ENCODE data around the gene TRMT10B. TPM values are rescaled to one million over a fixed set of nuclear protein-coding genes. Genes with fewer than 3 reads are reported as not detected.
"Not testable (repeated sequence)": the region's sequence is repeated elsewhere in the genome, so short reads cannot be mapped to it uniquely, and the experiment has no call there.

Gene TRMT10B
- total RNA-seq, 1 experiment from 2014 or later = 6.9 TPM

- CTCF ChIA-PET = interaction anchor here (0.6 to 1.0 kb wide), 4 partner anchors 9 to 627 kb away, joined by 3 to 5 read pairs (median 4); partner anchors contain the start of gene EXOSC3
- peak overlapping the region; percentile 88 for H3K4me3 Mint-ChIP-seq (ENCODE audit: unreplicated experiment)
- H3K36me3 Mint-ChIP-seq (ENCODE audit: insufficient read depth, unreplicated experiment) = no peaks in the 10 kb centered on the region
- no peaks in the 10 kb centered on the region for H3K9me3 Mint-ChIP-seq (ENCODE audit: unreplicated experiment)
- H3K27ac Mint-ChIP-seq (ENCODE audit: low read depth, unreplicated experiment) = peak overlapping the region; percentile 50
- intact Hi-C loops (cut with micrococcal nuclease) = loop anchor here (10.0 kb wide), 1 partner anchor 317 kb away; the partner anchor contains the start of gene POLR1E
- no peaks in the 10 kb centered on the region for H3K27me3 Mint-ChIP-seq (ENCODE audit: insufficient read depth, unreplicated experiment)
- POLR2A ChIA-PET = interaction anchor here (0.7 to 7.1 kb wide), 13 partner anchors 10 to 338 kb away, joined by 3 to 121 read pairs (median 7); partner anchors contain the start of genes EXOSC3, POLR1E and TOMM5
- peaks cover 27% of the 10 kb centered on the region for H3K4me1 Mint-ChIP-seq (ENCODE audit: insufficient read depth, unreplicated experiment)
- DNase-seq (ENCODE audit: unreplicated experiment) = peak; percentile 4
- TSS peak; percentile 54 for BruUV-seq (replicated peaks)
- TF ChIP-seq CTCF (IDR thresholded peaks at IDR 0.05; ENCODE audit: unreplicated experiment) = no peak
These were observed 48.5 kb downstream of the TRMT10B start for GRCh38 chr9:37801959-37802711.

DNA sequence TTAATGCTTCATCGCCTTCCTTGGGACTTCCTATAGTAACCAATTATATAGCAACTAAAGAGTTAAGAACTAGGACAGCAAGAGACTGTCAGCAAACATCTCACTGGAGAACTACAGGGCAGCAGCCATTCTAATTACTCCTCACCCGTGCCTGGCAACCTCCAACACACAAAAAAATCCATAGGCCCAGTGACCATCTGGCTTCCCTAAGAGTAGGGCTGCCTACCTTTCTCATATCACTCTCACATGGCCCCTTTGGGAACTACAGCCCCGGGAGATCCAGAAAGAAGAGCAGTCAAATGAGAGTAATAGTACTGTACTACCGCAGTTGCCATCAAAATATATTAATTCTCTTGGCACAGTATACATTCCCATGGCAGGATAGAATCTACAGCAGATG lies 52.7 kb downstream of the TRMT10B start:
- H3K4me3 Mint-ChIP-seq (ENCODE audit: unreplicated experiment) = no peak overlapping the region
- intact Hi-C loops (cut with micrococcal nuclease) = loop anchor here (10.0 kb wide), 1 partner anchor 321 kb away; the partner anchor contains the start of gene POLR1E
- no peak for DNase-seq (ENCODE audit: unreplicated experiment)
- CTCF ChIA-PET = no interaction called here
- H3K27ac Mint-ChIP-seq (ENCODE audit: low read depth, unreplicated experiment) = no peak overlapping the region
- H3K9me3 Mint-ChIP-seq (ENCODE audit: unreplicated experiment) = no peaks in the 10 kb centered on the region
- peaks cover 21% of the 10 kb centered on the region for H3K4me1 Mint-ChIP-seq (ENCODE audit: insufficient read depth, unreplicated experiment)
- no TSS peak for BruUV-seq (replicated peaks)
- peaks cover 18% of the 10 kb centered on the region for H3K36me3 Mint-ChIP-seq (ENCODE audit: insufficient read depth, unreplicated experiment)
- TF ChIP-seq CTCF (IDR thresholded peaks at IDR 0.05; ENCODE audit: unreplicated experiment) = no peak
- POLR2A ChIA-PET = no interaction called here
- H3K27me3 Mint-ChIP-seq (ENCODE audit: insufficient read depth, unreplicated experiment) = no peaks in the 10 kb centered on the region

- BruUV-seq (replicated peaks) = not testable (repeated sequence)
These were observed 56.1 kb downstream of the TRMT10B start for GRCh38 chr9:37809676-37810075.

DNA sequence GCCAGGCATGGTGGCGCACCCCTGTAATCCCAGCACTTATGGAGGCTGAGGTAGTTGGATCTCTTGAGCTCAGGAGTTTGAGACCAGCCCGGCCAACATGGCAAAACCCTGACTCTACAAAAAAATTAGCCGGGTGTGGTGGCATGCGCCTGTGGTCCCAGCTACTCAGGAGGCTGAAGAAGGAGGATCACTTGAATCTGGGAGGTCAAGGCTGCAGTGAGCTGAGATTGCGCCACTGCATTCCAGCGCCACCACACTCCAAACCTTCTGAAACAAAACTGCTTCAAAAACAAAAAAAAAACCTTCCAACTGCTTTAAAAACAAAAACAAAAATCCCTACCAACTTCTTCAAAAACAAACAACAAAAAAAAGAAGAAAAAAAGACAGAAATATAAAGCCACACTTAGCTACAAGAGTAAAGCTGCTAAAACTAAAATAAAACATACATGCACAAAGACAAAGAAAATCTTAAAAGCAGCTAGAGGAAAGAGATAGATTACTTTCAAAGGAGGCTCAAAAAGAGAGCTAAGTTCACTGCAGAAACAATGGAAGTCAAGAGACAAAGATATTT lies 58.4 kb downstream of the TRMT10B start:
- peaks cover 27% of the 10 kb centered on the region for H3K36me3 Mint-ChIP-seq (ENCODE audit: insufficient read depth, unreplicated experiment)
- DNase-seq (ENCODE audit: unreplicated experiment) = no peak
- POLR2A ChIA-PET = interaction anchor here (0.7 to 2.7 kb wide), 6 partner anchors 9 to 219 kb away, joined by 3 to 11 read pairs (median 4); partner anchors contain the start of genes DCAF10, EXOSC3 and TOMM5
- no peak overlapping the region for H3K27ac Mint-ChIP-seq (ENCODE audit: low read depth, unreplicated experiment)
- H3K9me3 Mint-ChIP-seq (ENCODE audit: unreplicated experiment) = no peaks in the 10 kb centered on the region
- intact Hi-C loops (cut with micrococcal nuclease) = no loop called here
- H3K27me3 Mint-ChIP-seq (ENCODE audit: insufficient read depth, unreplicated experiment) = no peaks in the 10 kb centered on the region
- TF ChIP-seq CTCF (IDR thresholded peaks at IDR 0.05; ENCODE audit: unreplicated experiment) = no peak
- CTCF ChIA-PET = interaction anchor here (0.7 to 0.8 kb wide), 3 partner anchors 12 to 399 kb away, joined by 3 read pairs; no protein-coding TSS in a partner anchor
- H3K4me3 Mint-ChIP-seq (ENCODE audit: unreplicated experiment) = no peak overlapping the region
- peaks cover 5% of the 10 kb centered on the region for H3K4me1 Mint-ChIP-seq (ENCODE audit: insufficient read depth, unreplicated experiment)
- no TSS peak for BruUV-seq (replicated peaks)

More at GRCh38 chr9:37809676-37810075, 56.1 kb downstream of the TRMT10B start:
- peaks cover 23% of the 10 kb centered on the region for H3K36me3 Mint-ChIP-seq (ENCODE audit: insufficient read depth, unreplicated experiment)
- H3K9me3 Mint-ChIP-seq (ENCODE audit: unreplicated experiment); DNase-seq (ENCODE audit: unreplicated experiment); H3K27ac Mint-ChIP-seq (ENCODE audit: low read depth, unreplicated experiment); POLR2A ChIA-PET; H3K27me3 Mint-ChIP-seq (ENCODE audit: insufficient read depth, unreplicated experiment); H3K4me3 Mint-ChIP-seq (ENCODE audit: unreplicated experiment): not testable (repeated sequence)
- intact Hi-C loops (cut with micrococcal nuclease) = loop anchor here (10.0 kb wide), 1 partner anchor 325 kb away; the partner anchor contains the start of gene POLR1E
- CTCF ChIA-PET = interaction anchor here (0.6 to 1.1 kb wide), 3 partner anchors 9 to 62 kb away, joined by 3 to 4 read pairs (median 3); partner anchors contain the start of gene DCAF10
- peaks cover 11% of the 10 kb centered on the region for H3K4me1 Mint-ChIP-seq (ENCODE audit: insufficient read depth, unreplicated experiment)

Data from MCF 10A (cell line).